GM23338 (cell line): ENCODE measurements around the gene GRIN1.

Experiments
- CREB1 ChIP-seq: fragments of 250-450 bp; sonication (Bioruptor Pico); IDR thresholded peaks from 2 replicates; pipeline ENCODE4 v1.5.0; 2020; ENCODE audit warnings: low read depth, mild to moderate bottlenecking, moderate library complexity
- CTCF ChIP-seq, 2 experiments: fragments of 200-600 bp in 1 of 2; sonication (generic) in 1 of 2; conservative IDR thresholded peaks; 2 replicates each; pipeline versions ENCODE4 v1.5.1 to v1.6.1; 2016 to 2017; ENCODE audit warnings: antibody characterized with exemption in 2 of 2, low read depth in 2 of 2, mild to moderate bottlenecking in 2 of 2, moderate library complexity in 1 of 2
- EZH2phosphoT487 ChIP-seq: fragments of 200-600 bp; sonication (generic); IDR thresholded peaks from one replicate; pipeline ENCODE4 v1.8.1; 2018; ENCODE audit warnings: antibody characterized with exemption; ENCODE audit not compliant: unreplicated experiment
- POLR2AphosphoS5 ChIP-seq: IDR thresholded peaks from 2 replicates; pipeline ENCODE4 v1.6.1; 2016; ENCODE audit warnings: antibody characterized with exemption, low read depth
- REST ChIP-seq: IDR thresholded peaks from one replicate; pipeline ENCODE4 v1.6.1; 2018; ENCODE audit warnings: antibody characterized with exemption; ENCODE audit not compliant: unreplicated experiment
- STAT1 ChIP-seq: IDR thresholded peaks from one replicate; pipeline ENCODE4 v1.6.1; 2016; ENCODE audit warnings: antibody characterized with exemption; ENCODE audit not compliant: unreplicated experiment

GRCh38 chr9:137156567-137157375, 17.8 kb downstream of the GRIN1 start:
- TF ChIP-seq CTCF (conservative IDR thresholded peaks at IDR 0.05; ENCODE audit: low read depth in 2 of 2): no peak
- TF ChIP-seq EZH2phosphoT487: no peak
- TF ChIP-seq REST: no peak
- TF ChIP-seq POLR2AphosphoS5: no peak
- no peak for TF ChIP-seq STAT1
- TF ChIP-seq CREB1 (CRISPR knock-in tag): no peak
